DMS53 (cell line): ENCODE results near the gene CACNA2D2.
A peak's percentile ranks its signal among the peaks of the same experiment; 100 is the strongest.

Source experiments
- DNase-seq: peaks from one replicate; lab custom pipeline; 2025; lab: John Stamatoyannopoulos, UW

Gene CACNA2D2

GRCh38 chr3:50327129-50327528 lies 176.3 kb downstream of the CACNA2D2 start:
- DNase-seq: no peak

GRCh38 chr3:50326182-50326541 lies 177.3 kb downstream of the CACNA2D2 start:
- DNase-seq: no peak

GRCh38 chr3:50325497-50326181 lies 177.8 kb downstream of the CACNA2D2 start:
- no peak for DNase-seq

- DNase-seq: no peak
Observed at GRCh38 chr3:50325113-50325480, 178.3 kb downstream of the CACNA2D2 start.

GRCh38 chr3:50324351-50325112 lies 178.9 kb downstream of the CACNA2D2 start:
- DNase-seq: peak; percentile 61

- DNase-seq: no peak
Observed at GRCh38 chr3:50323614-50324199, 179.7 kb downstream of the CACNA2D2 start.

GRCh38 chr3:50323092-50323600 lies 180.3 kb downstream of the CACNA2D2 start:
- DNase-seq: peak; percentile 9

- DNase-seq: peak; percentile 25
Observed at GRCh38 chr3:50322386-50323091, 180.9 kb downstream of the CACNA2D2 start, which contains the start of gene HYAL2. TSS of gene HYAL2 (minus strand) at chr3:50322745. CDS start at chr3:50320489, 2,256 bp downstream.

GRCh38 chr3:50322115-50322385 lies 181.4 kb downstream of the CACNA2D2 start:
- no peak for DNase-seq

GRCh38 chr3:50321336-50322114 lies 181.9 kb downstream of the CACNA2D2 start:
- peak; percentile 85 for DNase-seq

- DNase-seq: peak; percentile 69
Observed at GRCh38 chr3:50320853-50321335, 182.5 kb downstream of the CACNA2D2 start.

- no peak for DNase-seq
Observed at GRCh38 chr3:50319894-50320625, 183.4 kb downstream of the CACNA2D2 start.

- no peak for DNase-seq
Observed at GRCh38 chr3:50319181-50319893, 184.1 kb downstream of the CACNA2D2 start.

- no peak for DNase-seq
Observed at GRCh38 chr3:50318615-50319014, 184.8 kb downstream of the CACNA2D2 start.

GRCh38 chr3:50318163-50318562 lies 185.3 kb downstream of the CACNA2D2 start:
- DNase-seq: no peak

- peak; percentile 51 for DNase-seq
Observed at GRCh38 chr3:50317300-50317699, 186.1 kb downstream of the CACNA2D2 start.

- peak; percentile 75 for DNase-seq
Observed at GRCh38 chr3:50316657-50317242, 186.7 kb downstream of the CACNA2D2 start.

GRCh38 chr3:50314816-50315215 lies 188.6 kb downstream of the CACNA2D2 start:
- DNase-seq: no peak

GRCh38 chr3:50314342-50314741 lies 189.1 kb downstream of the CACNA2D2 start:
- DNase-seq: no peak
